HG03039 (cell line): ENCODE data around the gene PIBF1.
"Not testable (repeated sequence)": the region's sequence is repeated elsewhere in the genome, so short reads cannot be mapped to it uniquely, and the experiment has no call there.

ENCODE experiments used
- ATAC-seq: cut with Tn5 transposase; IDR thresholded peaks from one replicate; pipeline ENCODE4 v1.9.1; 2021; ENCODE audit warnings: mild to moderate bottlenecking, moderate library complexity; ENCODE audit not compliant: unreplicated experiment

PIBF1 gene

DNA sequence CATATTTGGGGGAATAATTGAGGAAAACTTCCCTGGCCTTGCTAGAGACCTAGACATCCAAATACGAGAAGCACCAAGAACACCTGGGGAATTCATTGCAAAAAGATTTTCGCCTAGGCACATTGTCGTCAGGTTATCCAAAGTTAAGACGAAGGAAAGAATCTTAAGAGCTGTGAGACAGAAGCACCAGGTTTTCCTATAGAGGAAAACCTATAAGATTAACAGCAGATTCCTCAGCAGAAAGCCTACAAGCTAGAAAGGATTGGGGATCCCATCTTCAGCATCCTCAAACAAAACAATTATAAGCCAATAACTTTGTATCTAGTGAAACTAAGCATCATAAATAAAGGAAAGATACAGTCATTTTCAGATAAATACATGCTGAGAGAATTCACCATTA lies 114.9 kb downstream of the PIBF1 start:
- ATAC-seq = no peak

GRCh38 chr13:72901546-72901945 lies 119.6 kb downstream of the PIBF1 start:
- ATAC-seq = not testable (repeated sequence)

DNA sequence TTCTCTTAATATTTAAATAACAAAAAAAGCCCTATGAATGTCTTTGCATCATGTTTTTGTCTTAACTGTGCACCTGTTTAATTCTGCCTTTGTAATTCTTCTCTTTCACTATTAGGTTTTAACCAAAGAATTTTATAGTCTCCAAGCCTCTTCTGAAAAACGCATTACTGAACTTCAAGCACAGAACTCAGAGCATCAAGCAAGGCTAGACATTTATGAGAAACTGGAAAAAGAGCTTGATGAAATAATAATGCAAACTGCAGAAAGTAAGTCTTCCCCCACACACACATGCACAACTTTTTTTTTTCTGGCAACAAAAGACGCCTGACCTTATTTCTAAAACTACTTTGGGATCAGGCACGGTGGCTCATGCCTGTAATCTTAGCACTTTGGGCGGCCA lies 126.5 kb downstream of the PIBF1 start:
- ATAC-seq = no peak

- ATAC-seq = no peak
Measured at GRCh38 chr13:72911981-72912380, 130.0 kb downstream of the PIBF1 start.

DNA sequence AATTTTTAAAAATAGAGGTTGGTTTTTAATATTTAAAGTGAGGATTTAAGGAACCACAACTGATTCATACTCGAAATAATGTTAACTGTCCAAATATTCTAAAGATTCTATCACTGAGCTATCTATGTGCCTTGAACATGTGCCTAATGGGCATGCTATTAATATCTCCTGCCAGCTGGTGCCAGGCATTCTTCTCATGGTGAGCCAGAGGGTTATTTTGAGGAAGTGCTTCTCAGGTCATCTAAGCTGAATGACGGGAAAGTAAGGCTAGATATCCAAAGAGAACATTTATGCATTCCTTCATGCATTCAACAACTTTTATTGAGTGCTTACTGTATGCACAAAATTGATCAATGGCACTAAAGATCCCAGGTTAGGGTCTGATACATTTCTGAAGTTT lies 138.2 kb downstream of the PIBF1 start:
- no peak for ATAC-seq

GRCh38 chr13:72931311-72931710 lies 149.4 kb downstream of the PIBF1 start:
- no peak for ATAC-seq

DNA sequence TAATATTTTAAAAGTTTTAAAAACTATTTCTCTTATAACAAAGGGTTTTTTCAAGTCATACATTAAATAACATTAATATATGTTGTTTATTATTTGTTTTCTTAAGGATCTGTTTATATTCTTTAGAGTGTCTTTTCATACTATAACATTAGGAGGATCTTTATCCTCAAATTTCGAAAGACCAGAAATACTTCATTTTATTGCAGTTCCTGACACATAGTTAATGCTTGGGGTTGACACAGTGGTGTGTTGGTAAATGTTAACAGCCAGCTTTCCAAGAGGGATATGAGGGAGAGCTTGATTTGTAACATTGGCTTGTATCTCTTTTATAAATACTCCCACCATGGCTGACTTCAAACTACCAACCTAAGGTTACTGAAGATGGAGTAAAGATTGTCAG lies 150.3 kb downstream of the PIBF1 start:
- ATAC-seq = no peak

GRCh38 chr13:72946267-72946666 lies 164.3 kb downstream of the PIBF1 start:
- ATAC-seq = not testable (repeated sequence)

DNA sequence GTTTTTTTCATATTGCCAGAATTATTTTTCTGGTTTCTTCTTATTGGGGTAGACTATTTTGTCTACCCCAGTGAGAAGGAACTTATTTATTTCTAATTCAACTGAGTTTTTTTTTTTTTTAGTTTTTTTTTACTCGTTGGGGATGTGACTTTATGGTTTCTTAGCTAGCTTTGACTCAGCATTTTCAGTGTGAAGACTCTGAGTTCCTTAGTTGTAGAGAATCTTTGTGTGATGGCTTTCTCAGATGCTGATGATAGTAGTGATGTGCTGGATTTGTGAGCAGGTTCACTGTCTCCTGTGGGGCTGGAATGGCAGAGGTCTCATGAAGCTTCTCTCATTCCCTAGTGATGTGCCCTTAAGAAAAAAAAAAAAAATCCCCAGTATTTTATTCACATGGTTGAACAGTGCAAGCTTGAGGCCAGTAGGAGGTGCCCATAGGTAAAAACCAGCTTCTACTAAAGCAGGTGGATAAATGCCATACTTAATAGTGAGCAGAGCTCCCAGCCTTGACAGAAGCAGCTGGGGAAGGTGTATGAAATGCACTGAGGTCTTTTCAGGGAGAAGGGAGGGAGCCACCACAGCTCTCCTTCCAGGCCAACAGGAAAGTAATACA lies 170.7 kb downstream of the PIBF1 start:
- no peak for ATAC-seq

DNA sequence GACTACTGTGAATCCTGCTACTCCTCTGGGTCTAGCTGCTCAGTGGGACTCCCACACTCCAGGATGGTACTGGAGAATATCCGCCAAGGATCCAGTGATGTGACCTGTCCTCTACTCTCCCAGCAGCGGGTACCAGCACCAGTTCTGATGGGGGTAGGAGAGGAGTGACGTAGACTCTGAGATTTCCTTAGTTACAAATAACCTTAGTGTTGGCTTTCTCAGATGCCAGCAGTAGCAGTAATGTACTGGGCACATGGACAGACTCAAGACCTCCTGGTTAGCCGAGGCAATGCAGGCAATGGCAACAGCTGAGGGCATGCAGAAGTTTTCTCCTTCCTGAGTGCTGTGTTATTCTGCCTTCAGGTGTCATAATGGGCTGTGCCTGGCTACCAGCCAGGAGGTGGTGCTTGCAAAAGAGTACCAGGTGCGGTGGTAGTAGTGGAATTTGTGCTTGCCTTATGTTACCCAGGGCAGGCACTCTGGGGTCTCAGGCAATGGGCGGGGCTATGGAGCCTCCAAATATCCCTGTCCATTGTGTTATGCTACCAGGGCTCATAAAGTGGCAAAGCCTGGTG lies 171.5 kb downstream of the PIBF1 start:
- ATAC-seq = no peak

- no peak for ATAC-seq
Measured at GRCh38 chr13:72959643-72960042, 177.7 kb downstream of the PIBF1 start.

- ATAC-seq = no peak
Measured at GRCh38 chr13:72960114-72960513, 178.2 kb downstream of the PIBF1 start.

- no peak for ATAC-seq
Measured at GRCh38 chr13:72960541-72960940, 178.6 kb downstream of the PIBF1 start.

DNA sequence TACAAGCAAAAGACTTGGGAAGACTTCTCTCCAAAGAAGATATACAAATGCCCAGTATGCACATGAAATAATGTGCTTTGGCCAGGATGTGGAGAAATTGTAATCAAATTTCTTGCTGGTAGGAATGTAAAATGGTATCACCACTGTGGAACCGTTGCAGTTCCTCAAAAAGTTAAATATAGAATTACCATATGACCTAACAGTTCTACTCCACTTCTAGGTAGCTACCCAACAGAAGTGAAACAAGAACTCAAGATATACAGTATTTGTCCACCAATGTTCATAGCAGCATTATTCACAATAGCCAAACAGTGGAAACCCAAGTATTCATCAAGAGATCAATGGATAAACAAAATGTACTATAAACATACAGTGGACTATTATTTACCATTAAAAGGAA lies 181.8 kb downstream of the PIBF1 start:
- ATAC-seq = no peak

GRCh38 chr13:72970301-72970880 lies 188.5 kb downstream of the PIBF1 start:
- no peak for ATAC-seq

DNA sequence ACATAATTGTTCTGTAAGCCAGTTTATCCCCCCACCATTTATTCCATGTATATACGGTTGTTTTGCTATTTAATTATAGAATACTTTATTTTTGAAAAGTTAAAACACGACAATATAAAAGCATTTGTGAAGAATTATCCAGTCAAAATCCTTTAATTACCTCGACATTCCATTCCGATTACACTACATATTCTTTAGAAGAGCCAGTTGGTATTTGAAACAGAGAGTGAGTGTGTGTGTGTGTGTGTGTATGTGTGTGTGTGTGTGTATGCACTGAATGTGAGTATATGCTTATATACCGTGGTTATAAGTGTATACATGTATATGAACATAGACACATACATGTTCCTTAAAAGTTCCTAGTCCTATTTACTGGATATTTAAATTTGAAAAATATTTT lies 189.0 kb downstream of the PIBF1 start:
- ATAC-seq = no peak

- ATAC-seq = no peak
Measured at GRCh38 chr13:72973234-72973633, 191.3 kb downstream of the PIBF1 start.

DNA sequence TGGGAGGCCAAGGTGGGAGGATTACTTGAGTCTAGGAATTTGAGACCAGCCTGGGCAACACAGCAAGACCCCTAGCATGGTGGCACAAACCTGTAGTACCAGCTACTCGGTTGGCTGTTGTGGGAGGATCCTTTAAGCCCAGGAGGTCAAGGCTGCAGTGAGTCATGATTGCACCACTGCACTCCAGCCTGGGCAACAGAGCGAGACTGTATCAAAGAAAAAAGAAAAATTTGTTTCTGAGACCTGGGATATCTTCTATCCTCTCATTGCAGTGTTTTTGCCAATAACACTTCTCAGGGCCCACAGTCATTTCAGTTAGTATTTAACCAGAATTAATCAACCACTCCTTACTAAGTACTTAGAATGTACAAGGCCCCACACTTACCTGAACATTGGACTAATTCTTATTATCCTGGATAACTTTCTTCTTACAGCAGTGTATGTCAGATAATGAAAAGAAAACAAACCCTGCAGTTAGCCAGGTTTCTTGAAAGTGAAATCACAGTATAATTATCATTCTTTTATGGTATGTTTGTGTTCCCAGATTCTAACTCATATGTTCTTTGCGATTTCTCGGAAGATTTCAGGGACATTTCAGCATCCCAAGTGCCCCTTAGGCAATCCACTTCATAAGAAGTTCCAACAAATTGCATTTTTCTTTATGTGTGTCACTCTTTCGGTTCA lies 201.3 kb downstream of the PIBF1 start:
- ATAC-seq = no peak

GRCh38 chr13:72985610-72986009 lies 203.7 kb downstream of the PIBF1 start:
- ATAC-seq = no peak

GRCh38 chr13:72986197-72986596 lies 204.3 kb downstream of the PIBF1 start:
- no peak for ATAC-seq

DNA sequence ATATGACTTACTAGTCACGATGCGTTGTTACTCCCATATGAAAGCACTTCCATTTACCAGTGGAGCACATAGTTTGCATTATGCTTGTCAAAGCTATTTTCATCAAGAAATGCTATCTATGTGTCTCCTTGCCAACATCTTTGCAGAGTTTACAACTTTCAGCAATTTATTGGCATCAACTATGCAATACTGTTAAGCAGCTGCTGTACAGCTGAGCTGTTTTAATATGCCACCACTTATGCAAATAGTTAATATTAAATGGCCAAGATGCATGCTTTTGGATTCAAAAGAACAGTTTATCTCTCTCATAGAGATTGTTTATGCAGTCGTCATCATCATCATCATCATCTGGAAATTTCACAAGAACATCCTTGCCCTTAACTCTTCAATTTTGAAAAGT lies 209.0 kb downstream of the PIBF1 start:
- ATAC-seq = no peak

- no peak for ATAC-seq
Measured at GRCh38 chr13:72998012-72998411, 216.1 kb downstream of the PIBF1 start.
